HEK293 (cell line): Measurements from ENCODE around the gene CPA4.

ENCODE experiments used
- CTCF ChIP-seq: fragments of 450-650 bp; formaldehyde crosslinking; IDR thresholded peaks from 2 replicates; pipeline ENCODE4 v1.5.1; 2016; ENCODE audit warnings: missing biosample characterization, missing genetic modification characterization
- FEZF1 ChIP-seq: fragments of 450-650 bp; formaldehyde crosslinking; IDR thresholded peaks from 2 replicates; pipeline ENCODE4 v1.5.1; 2016; ENCODE audit warnings: missing biosample characterization, missing genetic modification characterization
- GLI4 ChIP-seq: fragments of 450-650 bp; formaldehyde crosslinking; IDR thresholded peaks from 2 replicates; pipeline ENCODE4 v1.5.1; 2016; ENCODE audit warnings: missing biosample characterization, missing genetic modification characterization
- PBX3 ChIP-seq: sonication (generic); formaldehyde crosslinking; IDR thresholded peaks from 2 replicates; pipeline ENCODE4 v1.8.1; 2022; ENCODE audit warnings: mild to moderate bottlenecking, moderate library complexity, missing genetic modification reagents
- SALL2 ChIP-seq: fragments of 450-650 bp; formaldehyde crosslinking; IDR thresholded peaks from 2 replicates; pipeline ENCODE4 v1.5.0; 2017; ENCODE audit warnings: missing biosample characterization, mild to moderate bottlenecking, missing genetic modification characterization, borderline replicate concordance
- ZBTB8A ChIP-seq: fragments of 450-650 bp; formaldehyde crosslinking; IDR thresholded peaks from 2 replicates; pipeline ENCODE4 v1.5.1; 2016; ENCODE audit warnings: missing biosample characterization, missing genetic modification characterization
- ZNF10 ChIP-seq: fragments of 450-650 bp; formaldehyde crosslinking; IDR thresholded peaks from 2 replicates; pipeline ENCODE4 v1.5.1; 2017; ENCODE audit warnings: missing biosample characterization, missing genetic modification characterization
- ZNF221 ChIP-seq: fragments of 450-650 bp; formaldehyde crosslinking; IDR thresholded peaks from 2 replicates; pipeline ENCODE4 v1.5.1; 2017; ENCODE audit warnings: missing biosample characterization, missing genetic modification characterization, borderline replicate concordance
- ZNF274 ChIP-seq, 2 experiments: fragments of 200-500 bp in 1 of 2; fragments of 450-650 bp in 1 of 2; sonication (Bioruptor generic) in 1 of 2; formaldehyde crosslinking in 1 of 2; IDR thresholded peaks; 2 replicates each; pipeline versions ENCODE4 v1.5.1 to v1.6.1; 2014 to 2016; ENCODE audit warnings: borderline replicate concordance in 1 of 2, inconsistent platforms in 1 of 2, low read length in 1 of 2, missing biosample characterization in 1 of 2, missing genetic modification characterization in 1 of 2
- ZNF416 ChIP-seq: fragments of 450-650 bp; formaldehyde crosslinking; IDR thresholded peaks from 2 replicates; pipeline ENCODE4 v1.5.1; 2016; ENCODE audit warnings: missing biosample characterization, missing genetic modification characterization
- ZNF501 ChIP-seq: fragments of 450-650 bp; formaldehyde crosslinking; IDR thresholded peaks from 2 replicates; pipeline ENCODE4 v1.5.1; 2016; ENCODE audit warnings: missing biosample characterization, missing genetic modification characterization

- TF ChIP-seq FEZF1 (tag by site-specific recombination) = no peak
- no peak for TF ChIP-seq CTCF (tag by site-specific recombination)
- TF ChIP-seq ZNF274 (IDR thresholded peaks at IDR 0.05; ENCODE audit: low read length) = no peak
- no peak for TF ChIP-seq ZNF274 (tag by site-specific recombination; IDR thresholded peaks at IDR 0.05; ENCODE audit: borderline replicate concordance)
- TF ChIP-seq ZNF10 (tag by site-specific recombination) = peak; percentile 33; the same call in 1 of the 2 replicates
- no peak for TF ChIP-seq GLI4 (tag by site-specific recombination)
- TF ChIP-seq ZNF221 (tag by site-specific recombination) = no peak
- no peak for TF ChIP-seq ZNF416 (tag by site-specific recombination)
- no peak for TF ChIP-seq ZNF501 (tag by site-specific recombination)
- no peak for TF ChIP-seq PBX3 (CRISPR knock-in tag)
- no peak for TF ChIP-seq ZBTB8A
- no peak for TF ChIP-seq SALL2 (tag by site-specific recombination)
These were observed 72.8 kb downstream of the CPA4 start for GRCh38 chr7:130365511-130366441.
